Measurements from ENCODE around the gene HELB. TPM values are rescaled to one million over a fixed set of nuclear protein-coding genes. Genes with fewer than 3 reads are reported as not detected.

HELB gene
- total RNA-seq, 1 experiment from 2014 or later = 2.1 TPM

DNA sequence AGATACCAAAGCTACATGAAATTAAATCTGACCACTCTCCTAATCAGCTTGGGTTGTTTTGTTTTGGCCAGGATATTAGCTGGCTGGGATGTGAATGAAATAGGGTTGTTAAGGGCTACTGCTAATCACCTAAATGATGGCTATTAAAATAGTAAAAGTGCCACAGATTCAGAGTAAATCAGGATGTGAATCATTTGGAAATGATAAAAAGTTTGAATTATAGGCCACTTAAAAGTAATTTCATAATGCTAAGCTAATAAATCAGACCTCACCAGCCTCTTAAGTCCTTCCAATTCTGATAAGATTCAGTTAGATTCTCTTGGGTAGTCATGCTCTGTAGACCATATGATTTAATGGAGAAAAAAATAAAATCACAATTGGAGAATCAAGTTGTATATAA, 12.0 kb downstream of the HELB start:
- no peak for ATAC-seq
- ChIA-PET CTCF (no interaction called here), POLR2A (ENCODE audit: unreplicated experiment) (no interaction called here)
- no peak for TF ChIP-seq EZH2 (IDR thresholded peaks at IDR 0.05; ENCODE audit: low read length, unreplicated experiment)
- TF ChIP-seq, protein P1, sequence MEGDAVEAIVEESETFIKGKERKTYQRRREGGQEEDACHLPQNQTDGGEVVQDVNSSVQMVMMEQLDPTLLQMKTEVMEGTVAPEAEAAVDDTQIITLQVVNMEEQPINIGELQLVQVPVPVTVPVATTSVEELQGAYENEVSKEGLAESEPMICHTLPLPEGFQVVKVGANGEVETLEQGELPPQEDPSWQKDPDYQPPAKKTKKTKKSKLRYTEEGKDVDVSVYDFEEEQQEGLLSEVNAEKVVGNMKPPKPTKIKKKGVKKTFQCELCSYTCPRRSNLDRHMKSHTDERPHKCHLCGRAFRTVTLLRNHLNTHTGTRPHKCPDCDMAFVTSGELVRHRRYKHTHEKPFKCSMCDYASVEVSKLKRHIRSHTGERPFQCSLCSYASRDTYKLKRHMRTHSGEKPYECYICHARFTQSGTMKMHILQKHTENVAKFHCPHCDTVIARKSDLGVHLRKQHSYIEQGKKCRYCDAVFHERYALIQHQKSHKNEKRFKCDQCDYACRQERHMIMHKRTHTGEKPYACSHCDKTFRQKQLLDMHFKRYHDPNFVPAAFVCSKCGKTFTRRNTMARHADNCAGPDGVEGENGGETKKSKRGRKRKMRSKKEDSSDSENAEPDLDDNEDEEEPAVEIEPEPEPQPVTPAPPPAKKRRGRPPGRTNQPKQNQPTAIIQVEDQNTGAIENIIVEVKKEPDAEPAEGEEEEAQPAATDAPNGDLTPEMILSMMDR (conservative IDR thresholded peaks at IDR 0.05; ENCODE audit: low read depth, low read length) = no peak
- TF ChIP-seq EZH2phosphoT487 (IDR thresholded peaks at IDR 0.05; ENCODE audit: borderline replicate concordance, low read length) = no peak
- no peak overlapping the region for H3K27ac ChIP-seq (ENCODE audit: low read length)
- H2AFZ ChIP-seq (ENCODE audit: low read length) = no peak overlapping the region
- no peak overlapping the region for H3K4me2 ChIP-seq (ENCODE audit: low read length)
- H3K4me1 ChIP-seq (ENCODE audit: insufficient read depth, low read length) = no peaks in the 10 kb centered on the region
- no peaks in the 10 kb centered on the region for H3K9me2 ChIP-seq (replicated peaks; ENCODE audit: low read length)
- H4K20me1 ChIP-seq (ENCODE audit: low read length) = no peaks in the 10 kb centered on the region
- no peaks in the 10 kb centered on the region for H3K9me3 ChIP-seq (ENCODE audit: low read length)
- H3K27me3 ChIP-seq (ENCODE audit: low read length) = no peaks in the 10 kb centered on the region
- no peak for DNase-seq
- intact Hi-C loops (cut with micrococcal nuclease) = no loop called here
- BruUV-seq (replicated peaks) = no TSS peak
- no peaks in the 10 kb centered on the region for H3F3A ChIP-seq (ENCODE audit: low read length, unreplicated experiment)
- H3K79me2 ChIP-seq (ENCODE audit: low read length) = no peaks in the 10 kb centered on the region
- H3K9ac ChIP-seq (ENCODE audit: low read length) = no peak overlapping the region
- no peak overlapping the region for H3K4me3 ChIP-seq (ENCODE audit: low read length)
- H3K36me3 ChIP-seq (ENCODE audit: low read depth, low read length) = peaks cover 13% of the 10 kb centered on the region; the same call in 1 of the 2 replicates

DNA sequence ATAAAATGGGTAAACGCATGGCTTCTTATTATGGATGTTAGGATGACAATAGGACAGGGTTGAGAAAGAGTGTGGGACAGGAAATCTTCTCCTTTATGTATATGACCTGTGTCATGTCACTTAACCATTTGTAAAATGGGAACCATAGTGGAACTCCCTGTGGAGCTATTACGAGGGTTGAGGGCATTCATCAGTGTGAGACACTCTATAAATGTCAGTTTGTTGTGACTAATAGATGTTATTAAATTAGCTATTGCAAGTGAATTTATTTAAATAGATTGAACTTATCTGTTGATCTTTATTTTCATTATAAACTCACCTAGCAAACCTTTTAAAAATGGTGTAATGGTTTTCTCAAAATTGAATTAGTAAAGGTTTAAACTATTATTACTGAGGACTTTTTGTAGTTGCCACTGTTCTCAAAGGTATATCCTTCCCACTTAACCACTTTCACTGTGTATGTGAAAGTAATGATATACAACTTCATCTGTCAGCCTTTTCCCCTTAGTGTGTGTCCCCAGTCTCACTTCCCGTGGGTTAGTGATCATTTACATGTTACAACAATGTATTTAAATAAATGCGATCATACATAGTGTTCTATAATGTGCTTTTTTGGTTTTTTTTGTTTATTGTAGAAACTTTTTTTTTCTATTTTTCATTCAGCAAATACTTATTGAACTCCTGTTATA, 17.1 kb downstream of the HELB start:
- peaks cover 2% of the 10 kb centered on the region; the same call in 1 of the 2 replicates for H3K36me3 ChIP-seq (ENCODE audit: low read depth, low read length)
- TF ChIP-seq EZH2phosphoT487 (IDR thresholded peaks at IDR 0.05; ENCODE audit: borderline replicate concordance, low read length) = no peak
- TF ChIP-seq EZH2 (IDR thresholded peaks at IDR 0.05; ENCODE audit: low read length, unreplicated experiment) = no peak
- TF ChIP-seq, protein P1 (conservative IDR thresholded peaks at IDR 0.05; ENCODE audit: low read depth, low read length) = no peak
- no peak overlapping the region for H3K27ac ChIP-seq (ENCODE audit: low read length)
- H3K27me3 ChIP-seq (ENCODE audit: low read length) = no peaks in the 10 kb centered on the region
- POLR2A ChIA-PET (ENCODE audit: unreplicated experiment) = no interaction called here
- H3K4me3 ChIP-seq (ENCODE audit: low read length) = no peak overlapping the region
- no peaks in the 10 kb centered on the region for H4K20me1 ChIP-seq (ENCODE audit: low read length)
- no peak for ATAC-seq
- H2AFZ ChIP-seq (ENCODE audit: low read length) = no peak overlapping the region
- H3K4me2 ChIP-seq (ENCODE audit: low read length) = no peak overlapping the region
- intact Hi-C loops (cut with micrococcal nuclease) = no loop called here
- no peak for DNase-seq
- H3K9me3 ChIP-seq (ENCODE audit: low read length) = no peaks in the 10 kb centered on the region
- CTCF ChIA-PET = no interaction called here
- no peaks in the 10 kb centered on the region for H3K79me2 ChIP-seq (ENCODE audit: low read length)
- H3K9ac ChIP-seq (ENCODE audit: low read length) = no peak overlapping the region
- no peaks in the 10 kb centered on the region for H3F3A ChIP-seq (ENCODE audit: low read length, unreplicated experiment)
- no peaks in the 10 kb centered on the region for H3K9me2 ChIP-seq (replicated peaks; ENCODE audit: low read length)
- H3K4me1 ChIP-seq (ENCODE audit: insufficient read depth, low read length) = no peaks in the 10 kb centered on the region
- no TSS peak for BruUV-seq (replicated peaks)

DNA sequence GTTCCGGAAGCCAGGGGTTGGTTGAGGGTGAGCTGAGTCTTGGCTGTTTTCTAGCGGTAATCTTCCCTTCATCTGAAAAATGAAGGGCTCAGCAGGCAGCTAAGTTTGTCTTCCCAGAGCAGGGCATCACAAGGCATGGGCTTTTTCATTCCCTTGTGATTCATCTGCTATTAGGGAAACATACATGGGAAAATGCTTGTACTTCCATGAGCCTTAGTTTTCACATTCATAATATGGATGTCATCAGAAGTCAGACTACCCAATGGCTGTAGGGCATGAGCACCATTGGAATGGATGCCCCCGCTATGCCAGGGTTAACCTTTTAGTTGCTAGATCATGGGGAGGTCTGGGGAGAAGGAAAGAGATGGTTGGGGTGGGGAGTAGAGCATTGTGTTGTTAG, 18.7 kb downstream of the HELB start:
- intact Hi-C loops (cut with micrococcal nuclease) = no loop called here

More for the DNA sequence above, 18.7 kb downstream of the HELB start:
- Histone ChIP-seq H3K9me3 (ENCODE audit: low read length) (no peaks in the 10 kb centered on the region), H2AFZ (ENCODE audit: low read length) (no peak overlapping the region), H3K79me2 (ENCODE audit: low read length) (no peaks in the 10 kb centered on the region), H4K20me1 (ENCODE audit: low read length) (no peaks in the 10 kb centered on the region), H3K4me3 (ENCODE audit: low read length) (no peak overlapping the region), H3K27me3 (ENCODE audit: low read length) (no peaks in the 10 kb centered on the region), H3K9me2 (replicated peaks; ENCODE audit: low read length) (no peaks in the 10 kb centered on the region), H3K27ac (ENCODE audit: low read length) (no peak overlapping the region), H3K36me3 (ENCODE audit: low read depth, low read length) (peaks cover 2% of the 10 kb centered on the region; the same call in 1 of the 2 replicates), H3K4me2 (ENCODE audit: low read length) (no peak overlapping the region), H3K4me1 (ENCODE audit: insufficient read depth, low read length) (no peaks in the 10 kb centered on the region), H3K9ac (ENCODE audit: low read length) (no peak overlapping the region), H3F3A (ENCODE audit: low read length, unreplicated experiment) (no peaks in the 10 kb centered on the region)
- CTCF ChIA-PET = no interaction called here
- POLR2A ChIA-PET (ENCODE audit: unreplicated experiment) = no interaction called here
- no peak for DNase-seq
- no peak for TF ChIP-seq EZH2phosphoT487 (IDR thresholded peaks at IDR 0.05; ENCODE audit: borderline replicate concordance, low read length)
- TF ChIP-seq EZH2 (IDR thresholded peaks at IDR 0.05; ENCODE audit: low read length, unreplicated experiment) = no peak
- TF ChIP-seq, protein P1 (conservative IDR thresholded peaks at IDR 0.05; ENCODE audit: low read depth, low read length) = no peak
- no peak for ATAC-seq
- no TSS peak for BruUV-seq (replicated peaks)

All from PC-3 (cell line).